A673 (cell line): ENCODE data around the gene CAMSAP2.

ENCODE experiments used
- EZH2 ChIP-seq: fragments of 200-600 bp; sonication (generic); IDR thresholded peaks from 2 replicates; pipeline ENCODE4 v1.6.1; 2017; ENCODE audit warnings: borderline replicate concordance, low read depth, mild to moderate bottlenecking, mixed read lengths, antibody characterized with exemption, low read length; ENCODE audit not compliant: poor library complexity, severe bottlenecking
- TF ChIP-seq, protein P1 (sequence below): fragments of 300-800, 200-600 bp; sonication (generic); conservative IDR thresholded peaks from 2 replicates; pipeline ENCODE4 v1.5.1; 2017; ENCODE audit warnings: low read depth, mild to moderate bottlenecking, antibody characterized with exemption, low read length, moderate library complexity, mixed read lengths

DNA sequence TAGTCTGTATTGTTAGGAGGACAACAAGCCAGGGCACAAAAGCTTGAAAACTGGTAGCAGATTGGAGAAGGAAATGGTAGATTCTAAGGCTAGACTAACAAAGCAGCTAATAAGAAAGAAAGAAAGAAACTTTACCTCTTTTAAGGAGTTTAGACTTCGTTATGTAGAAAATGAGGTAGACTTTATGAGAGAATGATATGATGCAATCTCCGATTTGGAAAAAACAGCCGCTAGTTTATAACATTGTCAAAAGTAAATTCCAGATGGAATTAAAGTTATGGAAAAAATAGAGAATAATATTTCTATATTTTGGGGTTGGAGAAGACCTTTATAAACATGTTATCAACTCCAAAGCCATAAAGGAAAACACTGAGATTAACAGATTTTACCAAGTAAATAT lies 67.0 kb downstream of the CAMSAP2 start:
- TF ChIP-seq, protein P1, sequence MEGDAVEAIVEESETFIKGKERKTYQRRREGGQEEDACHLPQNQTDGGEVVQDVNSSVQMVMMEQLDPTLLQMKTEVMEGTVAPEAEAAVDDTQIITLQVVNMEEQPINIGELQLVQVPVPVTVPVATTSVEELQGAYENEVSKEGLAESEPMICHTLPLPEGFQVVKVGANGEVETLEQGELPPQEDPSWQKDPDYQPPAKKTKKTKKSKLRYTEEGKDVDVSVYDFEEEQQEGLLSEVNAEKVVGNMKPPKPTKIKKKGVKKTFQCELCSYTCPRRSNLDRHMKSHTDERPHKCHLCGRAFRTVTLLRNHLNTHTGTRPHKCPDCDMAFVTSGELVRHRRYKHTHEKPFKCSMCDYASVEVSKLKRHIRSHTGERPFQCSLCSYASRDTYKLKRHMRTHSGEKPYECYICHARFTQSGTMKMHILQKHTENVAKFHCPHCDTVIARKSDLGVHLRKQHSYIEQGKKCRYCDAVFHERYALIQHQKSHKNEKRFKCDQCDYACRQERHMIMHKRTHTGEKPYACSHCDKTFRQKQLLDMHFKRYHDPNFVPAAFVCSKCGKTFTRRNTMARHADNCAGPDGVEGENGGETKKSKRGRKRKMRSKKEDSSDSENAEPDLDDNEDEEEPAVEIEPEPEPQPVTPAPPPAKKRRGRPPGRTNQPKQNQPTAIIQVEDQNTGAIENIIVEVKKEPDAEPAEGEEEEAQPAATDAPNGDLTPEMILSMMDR, result no peak
- TF ChIP-seq EZH2, result no peak
